BLaER1 treated with 17β-estradiol and CSF1 and Interleukin-3, amounts not matched to agents 10 nM and 100 nM (cell line): ENCODE measurements around the gene CHMP1A.
"Not testable (repeated sequence)": the region's sequence is repeated elsewhere in the genome, so short reads cannot be mapped to it uniquely, and the experiment has no call there.

Source experiments
- H3K27ac ChIP-seq, 11 experiments: shearing (Covaris generic); formaldehyde crosslinking; 2 replicates each; pipeline ENCODE4 v1.8.1; 2022
- H3K27me3 ChIP-seq, 11 experiments: shearing (Covaris generic); formaldehyde crosslinking; 2 replicates each; pipeline ENCODE4 v1.8.1; 2022
- H3K36me3 ChIP-seq, 11 experiments: shearing (Covaris generic); formaldehyde crosslinking; 2 replicates each; pipeline ENCODE4 v1.8.1; 2022
- H3K4me1 ChIP-seq, 10 experiments: shearing (Covaris generic); formaldehyde crosslinking; 2 replicates each; pipeline ENCODE4 v1.8.1; 2022
- H3K4me2 ChIP-seq, 11 experiments: shearing (Covaris generic); formaldehyde crosslinking; 2 replicates each; pipeline ENCODE4 v1.8.1; 2022
- H3K4me3 ChIP-seq, 10 experiments: shearing (Covaris generic); formaldehyde crosslinking; 2 replicates each; pipeline ENCODE4 v1.8.1; 2022
- H3K9ac ChIP-seq, 11 experiments: shearing (Covaris generic); formaldehyde crosslinking; 2 replicates each; pipeline ENCODE4 v1.8.1; 2022
- H3K9me3 ChIP-seq, 11 experiments: shearing (Covaris generic); formaldehyde crosslinking; replicated peaks in 1 of 11; 2 replicates each; pipeline ENCODE4 v1.8.1; 2022
- H4K20me1 ChIP-seq, 11 experiments: shearing (Covaris generic); formaldehyde crosslinking; 2 replicates each; pipeline ENCODE4 v1.8.1; 2022
- Cebpa-rat ChIP-seq, 11 experiments: shearing (Covaris generic); IDR thresholded peaks; 2 replicates each; pipeline ENCODE4 v1.8.1; 2022

Gene CHMP1A

GRCh38 chr16:89697616-89698331 is 40.3 kb upstream of the CHMP1A start:
- Histone ChIP-seq H3K27ac (no peak overlapping the region; a peak in 1 of 22 replicates), H3K9ac (peak overlapping the region in 2 of 11 experiments; percentile 45 to 55; a peak in 3 of 22 replicates), H3K9me3 (no peaks in the 10 kb centered on the region), H3K4me2 (peak overlapping the region in 4 of 11 experiments; percentile 83 to 91 (median 88); a peak in 6 of 22 replicates), H3K4me1 (peaks cover 30 to 78% (median 67%) of the 10 kb centered on the region in 10 experiments), H3K27me3 (no peaks in the 10 kb centered on the region), H3K36me3 (peaks cover 31 to 60% (median 45%) of the 10 kb centered on the region in 11 experiments; a peak in 20 of 22 replicates), H3K4me3 (no peak overlapping the region), H4K20me1 (peaks cover 43 to 81% (median 73%) of the 10 kb centered on the region in 11 experiments; a peak in 21 of 22 replicates)
- no peak for TF ChIP-seq Cebpa-rat (IDR thresholded peaks at IDR 0.05)

GRCh38 chr16:89697161-89697615 is 39.7 kb upstream of the CHMP1A start:
- Histone ChIP-seq H3K27me3 (no peaks in the 10 kb centered on the region), H3K36me3 (peaks cover 36 to 66% (median 51%) of the 10 kb centered on the region in 11 experiments), H3K9ac (peak overlapping the region in 6 of 11 experiments; percentile 38 to 63 (median 56); a peak in 10 of 22 replicates), H3K4me3 (no peak overlapping the region), H3K4me1 (peaks cover 30 to 79% (median 65%) of the 10 kb centered on the region in 10 experiments), H3K4me2 (peak overlapping the region; percentile 56 to 91 (median 82); a peak in 20 of 22 replicates), H3K27ac (peak overlapping the region in 7 of 11 experiments; percentile 4 to 55 (median 19); a peak in 3 of 22 replicates), H3K9me3 (no peaks in the 10 kb centered on the region), H4K20me1 (peaks cover 43 to 85% (median 75%) of the 10 kb centered on the region in 11 experiments; a peak in 21 of 22 replicates)
- no peak for TF ChIP-seq Cebpa-rat (IDR thresholded peaks at IDR 0.05)

- peak overlapping the region in 7 of 11 experiments; percentile 4 to 55 (median 19); a peak in 6 of 22 replicates for H3K27ac ChIP-seq
- H3K4me3 ChIP-seq = no peak overlapping the region; a peak in 2 of 20 replicates
- peaks cover 30 to 82% (median 68%) of the 10 kb centered on the region in 10 experiments for H3K4me1 ChIP-seq
- no peak for TF ChIP-seq Cebpa-rat (IDR thresholded peaks at IDR 0.05)
- H3K27me3 ChIP-seq = no peaks in the 10 kb centered on the region
- H3K36me3 ChIP-seq = peaks cover 41 to 71% (median 56%) of the 10 kb centered on the region in 11 experiments
- peaks cover 43 to 90% (median 80%) of the 10 kb centered on the region in 11 experiments; a peak in 21 of 22 replicates for H4K20me1 ChIP-seq
- peak overlapping the region; percentile 56 to 91 (median 82) for H3K4me2 ChIP-seq
- no peaks in the 10 kb centered on the region for H3K9me3 ChIP-seq
- H3K9ac ChIP-seq = peak overlapping the region in 9 of 11 experiments; percentile 4 to 63 (median 51); a peak in 14 of 22 replicates
Measured at GRCh38 chr16:89696670-89697128, 39.2 kb upstream of the CHMP1A start.

GRCh38 chr16:89695875-89696669 is 38.6 kb upstream of the CHMP1A start:
- Histone ChIP-seq H3K27ac (peak overlapping the region in 4 of 11 experiments; percentile 16 to 55 (median 39); a peak in 6 of 22 replicates), H4K20me1 (peaks cover 43 to 96% (median 86%) of the 10 kb centered on the region in 11 experiments; a peak in 21 of 22 replicates), H3K4me3 (no peak overlapping the region; a peak in 2 of 20 replicates), H3K9me3 (no peaks in the 10 kb centered on the region), H3K9ac (peak overlapping the region in 9 of 11 experiments; percentile 4 to 63 (median 51); a peak in 14 of 22 replicates), H3K27me3 (no peaks in the 10 kb centered on the region), H3K4me1 (peaks cover 30 to 88% (median 75%) of the 10 kb centered on the region in 10 experiments), H3K36me3 (peaks cover 47 to 77% (median 62%) of the 10 kb centered on the region in 11 experiments), H3K4me2 (peak overlapping the region; percentile 56 to 91 (median 82))
- no peak for TF ChIP-seq Cebpa-rat (IDR thresholded peaks at IDR 0.05)

GRCh38 chr16:89695086-89695874 is 37.8 kb upstream of the CHMP1A start:
- no peaks in the 10 kb centered on the region for H3K9me3 ChIP-seq
- peaks cover 53 to 85% (median 68%) of the 10 kb centered on the region in 11 experiments for H3K36me3 ChIP-seq
- peaks cover 25 to 82% (median 71%) of the 10 kb centered on the region in 10 experiments for H3K4me1 ChIP-seq
- no peak overlapping the region for H3K27ac ChIP-seq
- H3K4me3 ChIP-seq = no peak overlapping the region
- no peaks in the 10 kb centered on the region for H3K27me3 ChIP-seq
- no peak for TF ChIP-seq Cebpa-rat (IDR thresholded peaks at IDR 0.05)
- peak overlapping the region in 9 of 11 experiments; percentile 58 to 91 (median 82); a peak in 16 of 22 replicates for H3K4me2 ChIP-seq
- peak overlapping the region in 4 of 11 experiments; percentile 2 to 59 (median 36); a peak in 4 of 22 replicates for H3K9ac ChIP-seq
- peaks cover 43 to 95% (median 79%) of the 10 kb centered on the region in 11 experiments; a peak in 21 of 22 replicates for H4K20me1 ChIP-seq

GRCh38 chr16:89694784-89695085 is 37.2 kb upstream of the CHMP1A start:
- H3K36me3 ChIP-seq = peaks cover 55 to 90% (median 72%) of the 10 kb centered on the region in 11 experiments

GRCh38 chr16:89693931-89694783 is 36.6 kb upstream of the CHMP1A start:
- Histone ChIP-seq H3K4me3 (no peak overlapping the region), H3K9ac (peak overlapping the region in 8 of 11 experiments; percentile 8 to 67 (median 36); a peak in 13 of 22 replicates)

More at GRCh38 chr16:89694784-89695085, 37.2 kb upstream of the CHMP1A start:
- peaks cover 41 to 93% (median 73%) of the 10 kb centered on the region in 11 experiments; a peak in 21 of 22 replicates for H4K20me1 ChIP-seq
- H3K4me1 ChIP-seq = peaks cover 22 to 77% (median 66%) of the 10 kb centered on the region in 10 experiments
- H3K27ac ChIP-seq, H3K27me3 ChIP-seq, H3K9me3 ChIP-seq, H3K4me3 ChIP-seq, H3K9ac ChIP-seq: not testable (repeated sequence)
- peak overlapping the region in 2 of 11 experiments; percentile 90 to 91; a peak in 2 of 22 replicates for H3K4me2 ChIP-seq

More at GRCh38 chr16:89693931-89694783, 36.6 kb upstream of the CHMP1A start:
- TF ChIP-seq Cebpa-rat (IDR thresholded peaks at IDR 0.05) = no peak
- Histone ChIP-seq H3K4me1 (peaks cover 17 to 73% (median 63%) of the 10 kb centered on the region in 10 experiments), H3K4me2 (peak overlapping the region in 7 of 11 experiments; percentile 39 to 70 (median 57); a peak in 14 of 22 replicates), H3K27me3 (no peaks in the 10 kb centered on the region), H3K9me3 (no peaks in the 10 kb centered on the region), H3K27ac (peak overlapping the region in 2 of 11 experiments; percentile 14 to 28; a peak in 2 of 22 replicates), H3K36me3 (peaks cover 60 to 94% (median 78%) of the 10 kb centered on the region in 11 experiments), H4K20me1 (peaks cover 35 to 90% (median 72%) of the 10 kb centered on the region in 11 experiments; a peak in 21 of 22 replicates)
